ENCODE results near the gene SLC6A9.

GRCh38 chr1:44060830-44061267 is 29.6 kb upstream of the SLC6A9 start:
- TF ChIP-seq POLR2A (IDR thresholded peaks at IDR 0.05), result no peak
- TF ChIP-seq CTCF (IDR thresholded peaks at IDR 0.05), result no peak
- no peak for TF ChIP-seq POLR2AphosphoS5 (IDR thresholded peaks at IDR 0.05)

Measured in suprapubic skin (tissue), 4 donors.